22Rv1 (cell line): ENCODE measurements around the gene CRADD.

Experiments used
- CTCF ChIP-seq: fragments of 450-650 bp; IDR thresholded peaks from 2 replicates; pipeline ENCODE4 v1.5.1; 2017; ENCODE audit warnings: mild to moderate bottlenecking
- ZFX ChIP-seq: fragments of 450-650 bp; IDR thresholded peaks from 2 replicates; pipeline ENCODE4 v1.6.1; 2017; ENCODE audit warnings: antibody characterized with exemption, borderline replicate concordance

- TF ChIP-seq CTCF = no peak
- no peak for TF ChIP-seq ZFX
Measured at GRCh38 chr12:93677195-93678064, at the start of gene CRADD.
